Measurements from ENCODE around the gene IQCK.

The IQCK gene

DNA sequence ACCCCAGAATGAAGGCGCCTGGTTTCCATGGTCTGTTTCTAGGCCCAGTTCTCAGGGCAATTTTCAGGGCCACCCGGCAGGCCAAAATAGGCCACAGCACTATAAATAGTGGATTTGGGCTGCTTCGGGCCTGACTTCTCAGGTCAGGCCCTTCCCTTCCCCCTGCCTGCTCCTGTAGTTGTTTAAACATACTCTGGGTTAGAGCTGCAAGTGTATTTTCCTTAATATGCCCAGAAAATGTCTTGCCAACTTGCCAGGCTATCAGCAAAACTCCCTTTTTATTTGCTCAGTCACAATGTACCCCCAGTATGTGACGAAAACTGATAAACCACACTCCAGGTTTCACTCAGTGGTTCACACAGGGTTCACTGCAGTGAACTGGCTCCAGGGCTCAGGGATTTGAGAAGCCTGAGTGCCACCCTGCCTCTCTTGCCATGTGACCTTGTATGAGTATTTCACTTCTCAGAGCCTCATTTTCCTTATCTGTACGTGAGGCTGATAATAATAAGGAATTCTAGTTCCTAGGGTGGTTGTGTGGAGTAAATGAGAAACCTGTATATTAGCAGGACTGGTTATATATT lies 90.1 kb downstream of the IQCK start:
- DNase-seq, result no peak

DNA sequence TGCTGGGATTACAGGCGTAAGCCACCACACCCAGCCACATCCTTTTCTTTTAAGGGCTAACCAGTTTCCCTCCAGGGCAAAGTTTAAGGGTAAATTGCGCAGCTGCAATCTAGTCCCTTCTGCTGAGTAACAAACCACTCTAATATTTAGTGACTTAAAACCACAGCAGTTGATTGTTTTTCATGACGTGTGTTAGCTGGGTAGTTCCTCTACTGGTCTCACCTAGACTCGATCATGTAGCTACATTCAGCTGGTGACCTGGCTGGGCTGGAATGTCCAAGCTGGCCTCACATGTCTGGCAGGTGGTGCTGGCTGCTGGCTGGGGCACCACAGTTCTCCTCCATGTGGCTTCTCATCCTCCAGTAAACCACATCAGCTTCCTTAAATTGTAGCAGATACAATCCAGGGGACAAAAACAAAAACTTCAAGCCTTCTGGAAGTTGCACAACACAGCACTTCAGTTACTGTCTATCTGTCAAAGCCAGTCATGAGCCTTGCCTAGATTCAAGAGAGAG lies 91.1 kb downstream of the IQCK start:
- no peak for DNase-seq

DNA sequence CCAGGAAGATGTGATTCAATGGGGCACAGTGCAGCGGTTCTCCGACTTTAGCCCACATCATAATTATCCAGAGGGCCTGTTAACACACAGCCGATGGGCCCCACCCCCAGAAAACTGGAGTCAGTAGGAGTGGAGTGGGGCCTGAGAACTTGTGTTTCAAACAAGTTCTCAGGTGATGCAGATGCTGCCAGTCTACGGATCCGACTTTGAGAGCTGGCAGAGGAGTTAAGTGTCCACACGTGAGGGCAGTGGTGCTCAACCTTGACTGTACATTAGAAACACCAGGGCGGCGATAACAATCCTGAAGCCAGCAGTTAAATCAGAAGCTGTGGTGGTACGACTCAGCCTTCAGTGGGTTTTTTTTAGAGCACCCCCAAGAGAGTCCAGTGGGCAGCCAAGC lies 91.6 kb downstream of the IQCK start:
- DNase-seq, result no peak

DNA sequence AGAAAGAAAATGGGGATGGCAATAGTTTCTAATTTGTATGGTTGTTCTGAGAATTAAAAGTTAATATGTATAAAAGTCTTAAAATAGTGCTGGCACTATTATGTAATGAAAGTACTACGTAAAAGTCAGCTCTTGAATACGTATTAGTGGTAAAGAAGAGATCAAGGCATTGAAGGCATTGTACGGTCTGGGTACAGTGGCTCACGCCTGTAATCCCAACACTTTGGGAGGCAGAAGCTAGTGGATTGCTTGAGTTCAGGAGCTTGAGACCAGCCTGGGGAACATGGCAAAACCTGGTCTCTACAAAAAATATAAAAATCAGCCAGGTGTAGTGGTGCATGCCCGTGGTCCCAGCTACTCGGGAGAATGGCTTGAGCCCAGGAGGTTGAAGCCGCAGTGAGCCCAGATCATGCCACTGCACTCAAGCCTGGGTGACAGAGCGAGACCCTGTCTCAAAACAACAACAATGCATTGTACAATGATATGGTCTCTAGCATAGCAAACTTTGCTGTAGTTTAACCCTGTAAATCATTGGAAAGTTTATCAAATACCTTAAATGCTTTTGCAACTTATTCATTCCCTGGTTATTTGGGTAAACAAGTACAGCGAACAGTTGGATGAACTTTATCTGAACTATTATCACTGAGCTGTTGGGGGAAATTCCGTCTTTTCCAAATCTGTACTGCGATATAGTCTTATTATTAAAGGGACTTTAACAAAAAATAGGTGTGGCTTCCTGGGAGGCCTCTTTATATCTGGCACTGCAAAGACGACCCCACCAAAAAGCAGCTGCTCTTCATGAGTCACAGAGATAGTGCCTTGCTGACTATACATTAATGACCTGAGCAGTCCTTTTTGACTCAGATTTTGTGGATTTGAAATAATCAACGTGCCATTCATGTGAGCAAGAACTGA lies 93.0 kb downstream of the IQCK start:
- DNase-seq, result no peak

GRCh38 chr16:19812986-19813385 lies 94.9 kb downstream of the IQCK start:
- DNase-seq, result no peak

DNA sequence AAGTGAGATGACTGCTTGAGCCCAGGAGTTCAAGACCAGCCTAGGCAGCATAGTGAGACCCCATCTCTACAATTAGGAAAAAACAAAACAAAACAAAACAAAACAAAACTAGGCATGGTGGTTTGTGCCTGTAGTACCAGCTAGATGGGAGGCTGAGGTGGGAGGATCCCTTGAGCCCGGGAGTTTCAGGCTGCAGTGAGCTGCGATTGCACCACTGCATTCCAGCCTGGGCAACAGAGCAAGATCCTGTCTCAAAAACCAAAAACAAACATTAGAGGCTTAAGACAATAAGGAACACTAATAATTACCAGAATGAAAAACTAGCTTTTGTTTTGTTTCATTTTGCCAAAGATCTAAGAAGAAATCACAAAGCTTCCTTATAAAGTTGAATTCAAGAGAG lies 97.3 kb downstream of the IQCK start:
- no peak for DNase-seq

GRCh38 chr16:19817122-19817521 lies 99.1 kb downstream of the IQCK start:
- DNase-seq, result no peak

GRCh38 chr16:19817875-19818274 lies 99.8 kb downstream of the IQCK start:
- DNase-seq, result no peak

- no peak for DNase-seq
Observed at GRCh38 chr16:19822533-19822932, 104.5 kb downstream of the IQCK start.

DNA sequence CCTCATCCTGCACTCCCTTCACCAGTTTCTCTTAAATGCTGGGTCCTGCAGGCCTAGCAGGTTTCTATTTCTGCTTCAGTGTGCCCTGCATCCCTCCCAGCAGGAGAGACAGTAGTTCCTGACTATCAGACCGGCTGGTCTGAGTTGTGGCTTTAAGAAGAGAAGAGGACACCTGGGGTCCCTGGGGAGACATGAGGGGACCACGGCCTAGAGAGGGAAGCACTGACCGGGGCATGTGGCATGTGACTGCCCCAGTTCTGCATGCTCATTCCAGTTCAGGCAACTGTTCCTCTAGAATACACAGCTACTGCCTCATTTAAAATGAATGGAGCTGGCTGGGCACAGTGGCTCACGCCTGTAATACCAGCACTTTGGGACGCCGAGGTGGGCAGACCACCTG lies 105.3 kb downstream of the IQCK start:
- no peak for DNase-seq

- no peak for DNase-seq
Observed at GRCh38 chr16:19824216-19824615, 106.1 kb downstream of the IQCK start.

- DNase-seq, result no peak
Observed at GRCh38 chr16:19829844-19830692, 112.0 kb downstream of the IQCK start.

DNA sequence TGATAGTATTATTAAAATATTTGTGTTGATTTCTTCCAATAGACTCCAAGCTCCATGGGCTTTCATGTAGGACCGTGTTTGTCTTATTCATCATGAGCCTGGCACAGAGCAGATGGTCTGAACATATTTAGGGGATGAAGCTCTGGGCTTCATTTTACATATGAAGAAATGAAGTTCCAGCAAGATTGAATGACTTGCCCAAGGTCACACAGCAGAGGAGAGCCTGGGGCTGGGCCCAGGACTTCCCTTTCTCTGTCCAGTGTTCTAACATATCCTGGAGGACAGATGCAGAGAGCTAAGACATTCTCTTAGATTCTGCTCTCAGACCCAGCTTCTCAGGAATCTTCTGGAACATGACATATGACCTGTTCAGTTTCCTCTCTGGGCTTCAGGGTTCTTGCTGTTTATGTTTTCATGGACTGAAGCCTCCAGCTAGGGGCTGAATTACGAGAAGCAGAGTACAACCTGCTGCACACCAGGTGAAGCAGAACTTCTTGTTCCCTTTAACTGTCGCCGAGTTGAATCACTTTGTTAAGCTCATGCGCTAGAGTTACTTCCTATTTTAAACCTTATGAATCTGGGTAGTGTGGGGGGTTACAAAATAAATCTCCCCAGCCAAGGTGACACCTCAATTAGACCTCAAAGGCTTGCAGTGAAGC lies 113.0 kb downstream of the IQCK start:
- DNase-seq, result no peak

- no peak for DNase-seq
Observed at GRCh38 chr16:19831678-19832077, 113.6 kb downstream of the IQCK start.

DNA sequence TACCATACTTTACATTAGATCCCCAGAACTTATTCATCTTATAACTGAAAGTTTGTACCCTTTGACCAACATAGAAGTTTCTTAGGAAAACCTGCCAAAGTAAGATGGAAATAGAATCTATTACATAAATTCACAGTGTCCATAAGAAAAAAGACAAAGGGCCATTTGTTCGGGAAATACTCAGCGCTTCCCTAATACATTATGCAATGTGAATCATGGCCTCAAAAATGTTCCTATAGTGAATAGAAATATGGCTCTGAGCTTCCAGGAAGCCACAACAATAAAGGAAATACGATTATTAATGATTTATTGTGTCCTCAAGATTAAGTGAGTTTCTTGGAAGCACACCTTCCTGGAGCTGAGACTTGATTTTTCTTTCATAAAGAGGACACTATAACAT lies 115.1 kb downstream of the IQCK start:
- no peak for DNase-seq

GRCh38 chr16:19833581-19833980 lies 115.5 kb downstream of the IQCK start:
- no peak for DNase-seq

GRCh38 chr16:19835196-19835595 lies 117.1 kb downstream of the IQCK start:
- DNase-seq, result no peak

DNA sequence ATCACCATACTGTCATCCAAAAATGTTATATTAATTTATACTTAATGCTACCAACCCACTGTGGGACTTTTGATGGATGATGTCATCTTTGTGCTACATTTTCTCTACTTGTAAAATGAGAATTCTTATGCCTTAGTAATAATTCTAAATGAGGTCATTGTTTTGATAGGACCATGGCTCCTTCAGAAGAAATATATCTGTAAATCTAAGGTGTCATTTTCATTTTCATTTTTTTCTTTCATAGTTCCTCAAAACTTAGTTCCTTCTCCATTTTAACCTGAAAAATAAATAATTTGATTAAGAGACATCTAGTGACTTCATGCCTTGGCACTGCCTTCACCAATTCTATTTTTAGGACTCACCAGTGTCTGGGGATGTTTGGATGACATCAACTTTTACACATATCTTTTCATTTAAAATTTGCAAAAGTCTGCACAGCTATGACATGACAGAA lies 117.9 kb downstream of the IQCK start:
- no peak for DNase-seq

- DNase-seq, result no peak
Observed at GRCh38 chr16:19837331-19837980, 119.4 kb downstream of the IQCK start.

GRCh38 chr16:19837984-19838707 lies 120.1 kb downstream of the IQCK start:
- DNase-seq, result no peak

DNA sequence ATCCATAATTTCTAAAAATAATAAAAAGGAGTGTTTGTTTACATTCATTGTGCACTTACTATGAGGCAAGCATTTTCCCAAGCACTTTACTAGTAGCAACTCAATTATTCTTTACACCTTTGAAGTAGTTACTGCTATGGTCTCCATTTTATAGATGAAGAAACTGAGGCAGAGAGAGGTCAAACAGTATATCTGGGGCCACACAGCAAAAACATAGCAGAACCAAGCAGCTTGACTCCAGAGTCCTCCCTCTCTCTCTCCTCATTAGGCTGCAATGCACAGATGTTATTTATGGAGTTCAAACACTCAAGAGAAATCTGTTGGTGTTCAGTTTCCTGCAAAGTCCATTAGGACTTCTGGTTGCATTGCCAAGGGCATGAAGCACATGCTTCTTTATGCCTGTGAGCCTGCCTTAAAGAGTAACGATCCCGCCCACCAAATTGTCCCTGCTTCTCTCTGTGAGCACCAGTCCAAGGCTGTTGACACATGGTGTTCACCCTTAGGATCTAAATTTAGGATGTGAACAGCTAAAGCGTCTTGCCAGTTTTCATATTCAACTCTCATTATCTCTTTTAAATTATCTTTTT lies 122.5 kb downstream of the IQCK start:
- no peak for DNase-seq

Measured in stimulated activated CD4-positive, alpha-beta T cell treated with anti-CD3 and anti-CD28 coated beads, Interleukin-4, amount 100 ng/mL, for 1 hour (primary cell).